CD14-positive monocyte (primary cell): ENCODE data around the gene POLR1D. TPM values are rescaled to one million over a fixed set of nuclear protein-coding genes. Genes with fewer than 3 reads are reported as not detected.

Experiments
- DNase-seq, 3 donors: peaks; one replicate each; pipeline ENCODE4 v3.0.0-alpha.2; 2011 to 2022
- H2AFZ ChIP-seq: 2 replicates; pipeline ENCODE4 v1.6.0; 2012; ENCODE audit warnings: mild to moderate bottlenecking, low read depth, low read length, inconsistent platforms; ENCODE audit not compliant: insufficient read depth, poor library complexity, severe bottlenecking
- H3K27ac ChIP-seq, 2 donors: 1 replicate in 1 of 2; 2 replicates in 1 of 2; pipeline ENCODE4 v1.5.1; 2012 to 2013; ENCODE audit warnings: low read length in 2 of 2, control low read depth in 1 of 2, inconsistent platforms in 1 of 2, low read depth in 1 of 2, mild to moderate bottlenecking in 1 of 2
- H3K27me3 ChIP-seq, 2 donors: one replicate each; pipeline versions ENCODE4 v1.6.0 to v1.6.1; 2011 to 2013; ENCODE audit warnings: low read length in 2 of 2; ENCODE audit not compliant: control insufficient read depth in 2 of 2, insufficient read depth in 2 of 2
- H3K36me3 ChIP-seq, 2 donors: replicated peaks in 1 of 2; 1 replicate in 1 of 2; 2 replicates in 1 of 2; pipeline versions ENCODE4 v1.5.1 to v1.6.1; 2012 to 2013; ENCODE audit warnings: low read length in 2 of 2, control low read depth in 1 of 2, inconsistent platforms in 1 of 2, mild to moderate bottlenecking in 1 of 2; ENCODE audit not compliant: insufficient read depth in 2 of 2, control insufficient read depth in 1 of 2
- H3K4me1 ChIP-seq, 2 donors: 1 replicate in 1 of 2; 2 replicates in 1 of 2; pipeline versions ENCODE4 v1.5.1 to v1.6.1; 2012 to 2013; ENCODE audit warnings: low read length in 2 of 2, control low read depth in 1 of 2, inconsistent platforms in 1 of 2, mild to moderate bottlenecking in 1 of 2, moderate library complexity in 1 of 2; ENCODE audit not compliant: insufficient read depth in 2 of 2, control insufficient read depth in 1 of 2
- H3K4me2 ChIP-seq: replicated peaks from 2 replicates; pipeline ENCODE3; 2012; ENCODE audit warnings: low read length, moderate library complexity, mild to moderate bottlenecking; ENCODE audit not compliant: poor library complexity, severe bottlenecking; ENCODE audit errors: extremely low read depth
- H3K4me3 ChIP-seq, 3 experiments: fragments of 200-600 bp in 1 of 3; sonication (generic) in 1 of 3; replicated peaks in 1 of 3; 1 replicate in 2 of 3; 2 replicates in 1 of 3; pipeline ENCODE4 v1.5.1; 2011 to 2013; ENCODE audit warnings: low read length in 3 of 3, mild to moderate bottlenecking in 3 of 3, control low read depth in 2 of 3, low read depth in 2 of 3, inconsistent platforms in 1 of 3, moderate library complexity in 1 of 3
- H3K79me2 ChIP-seq: 2 replicates; pipeline ENCODE4 v1.6.0; 2012; ENCODE audit warnings: mild to moderate bottlenecking, control low read depth, inconsistent platforms, low read length, moderate library complexity; ENCODE audit not compliant: insufficient read depth
- H3K9ac ChIP-seq: 2 replicates; pipeline ENCODE4 v1.6.0; 2017; ENCODE audit warnings: low read length, mild to moderate bottlenecking; ENCODE audit not compliant: insufficient read depth, poor library complexity, severe bottlenecking
- H3K9me3 ChIP-seq, 2 donors: replicated peaks in 1 of 2; 1 replicate in 1 of 2; 2 replicates in 1 of 2; pipeline versions ENCODE4 v1.5.1 to v1.6.1; 2012 to 2013; ENCODE audit warnings: low read length in 2 of 2, control low read depth in 1 of 2; ENCODE audit not compliant: control insufficient read depth in 1 of 2, insufficient read depth in 1 of 2
- H4K20me1 ChIP-seq: 2 replicates; pipeline ENCODE4 v1.6.0; 2012; ENCODE audit warnings: mild to moderate bottlenecking, low read length, control low read depth, moderate library complexity; ENCODE audit not compliant: insufficient read depth
- H3K27ac Mint-ChIP-seq, 7 donors: one replicate each; pipeline ENCODE4 v1.8.0; 2020; ENCODE audit warnings: mild to moderate bottlenecking in 7 of 7, mixed read lengths in 7 of 7, moderate library complexity in 6 of 7, inconsistent platforms in 2 of 7
- H3K27me3 Mint-ChIP-seq, 3 donors: one replicate each; pipeline ENCODE4 v1.8.0; 2021 to 2022; ENCODE audit warnings: low read depth in 3 of 3, mild to moderate bottlenecking in 3 of 3, mixed read lengths in 3 of 3, moderate library complexity in 3 of 3, inconsistent platforms in 1 of 3
- H3K36me3 Mint-ChIP-seq, 2 donors: one replicate each; pipeline ENCODE4 v1.8.0; 2020; ENCODE audit warnings: mixed read lengths in 2 of 2, inconsistent platforms in 1 of 2, mild to moderate bottlenecking in 1 of 2
- H3K4me1 Mint-ChIP-seq: one replicate; pipeline ENCODE4 v1.8.0; 2020; ENCODE audit warnings: mild to moderate bottlenecking, mixed read lengths
- H3K4me3 Mint-ChIP-seq, 2 donors: one replicate each; pipeline ENCODE4 v1.8.0; 2020; ENCODE audit warnings: mild to moderate bottlenecking in 2 of 2, mixed read lengths in 2 of 2, moderate library complexity in 1 of 2
- H3K9me3 Mint-ChIP-seq, 7 donors: one replicate each; pipeline ENCODE4 v1.8.0; 2020 to 2022; ENCODE audit warnings: mixed read lengths in 7 of 7, mild to moderate bottlenecking in 6 of 7, moderate library complexity in 6 of 7, inconsistent platforms in 2 of 7
- WGBS: methylation state at CpG from one replicate; pipeline ENCODE4 v1.1.5; 2013; ENCODE audit warnings: missing lambda C conversion rate; ENCODE audit not compliant: insufficient coverage; 5-methylcytosine and 5-hydroxymethylcytosine counted together
- intact Hi-C, 2 donors: fragments of 100-400 bp; cut with micrococcal nuclease; formaldehyde crosslinking; loops; one replicate each; pipeline versions ENCODE4 v1.15.0 to v1.15.1; 2023
- polyA plus RNA-seq, 3 donors: library from polyadenylated mRNA; depleted of rRNA in 1 of 3; unstranded in 2 of 3; stranded (reverse) in 1 of 3; fragments of 300-500 nt in 2 of 3; fragments of >200 nt in 1 of 3; fragmentation: Illumina TruSeq in 2 of 3; gene quantifications; 1 replicate in 2 of 3; 2 replicates in 1 of 3; pipeline ENCODE4 v1.2.3, GENCODE V29; 2012 to 2021
- TF ChIP-seq, protein P1 (sequence below): fragments of 200-600 bp; IDR thresholded peaks from one replicate; pipeline ENCODE4 v1.8.0; 2022; ENCODE audit warnings: antibody characterized with exemption, mild to moderate bottlenecking

POLR1D gene
- polyA plus RNA-seq, 3 donors, result 122 to 146 (median 139) TPM

DNA sequence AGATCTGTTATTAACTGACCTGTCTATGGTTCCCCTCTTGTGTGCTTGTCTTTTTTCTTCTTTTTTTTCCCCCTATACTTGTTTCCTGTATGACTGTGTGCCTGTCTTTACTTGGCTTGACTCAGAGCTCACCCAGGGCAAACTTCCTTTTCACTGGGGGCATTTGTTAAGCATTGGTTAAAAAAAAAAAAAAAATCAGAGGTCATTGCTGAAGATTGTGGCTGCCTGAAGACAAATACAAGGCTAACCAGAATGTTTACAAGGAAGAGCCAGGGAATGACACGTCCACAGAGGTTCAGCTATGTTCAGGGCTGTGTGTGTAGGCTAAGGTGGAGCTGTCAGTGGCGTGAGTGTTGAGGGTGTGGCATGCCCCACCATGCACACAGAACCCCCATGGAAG lies 48.4 kb upstream of the POLR1D start:
- Histone ChIP-seq H3K4me1 (no peaks in the 10 kb centered on the region), H4K20me1 (no peaks in the 10 kb centered on the region), H3K27me3 (no peaks in the 10 kb centered on the region), H3K9me3 (no peaks in the 10 kb centered on the region), H3K36me3 (peaks cover under 1 to 13% of the 10 kb centered on the region in 2 donors), H3K27ac (no peak overlapping the region), H3K79me2 (no peaks in the 10 kb centered on the region), H3K4me2 (no peak overlapping the region), H3K9ac (no peak overlapping the region), H3K4me3 (no peak overlapping the region), H2AFZ (no peak overlapping the region)
- TF ChIP-seq, protein P1, sequence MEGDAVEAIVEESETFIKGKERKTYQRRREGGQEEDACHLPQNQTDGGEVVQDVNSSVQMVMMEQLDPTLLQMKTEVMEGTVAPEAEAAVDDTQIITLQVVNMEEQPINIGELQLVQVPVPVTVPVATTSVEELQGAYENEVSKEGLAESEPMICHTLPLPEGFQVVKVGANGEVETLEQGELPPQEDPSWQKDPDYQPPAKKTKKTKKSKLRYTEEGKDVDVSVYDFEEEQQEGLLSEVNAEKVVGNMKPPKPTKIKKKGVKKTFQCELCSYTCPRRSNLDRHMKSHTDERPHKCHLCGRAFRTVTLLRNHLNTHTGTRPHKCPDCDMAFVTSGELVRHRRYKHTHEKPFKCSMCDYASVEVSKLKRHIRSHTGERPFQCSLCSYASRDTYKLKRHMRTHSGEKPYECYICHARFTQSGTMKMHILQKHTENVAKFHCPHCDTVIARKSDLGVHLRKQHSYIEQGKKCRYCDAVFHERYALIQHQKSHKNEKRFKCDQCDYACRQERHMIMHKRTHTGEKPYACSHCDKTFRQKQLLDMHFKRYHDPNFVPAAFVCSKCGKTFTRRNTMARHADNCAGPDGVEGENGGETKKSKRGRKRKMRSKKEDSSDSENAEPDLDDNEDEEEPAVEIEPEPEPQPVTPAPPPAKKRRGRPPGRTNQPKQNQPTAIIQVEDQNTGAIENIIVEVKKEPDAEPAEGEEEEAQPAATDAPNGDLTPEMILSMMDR, result no peak
- no peaks in the 10 kb centered on the region for H3K27me3 Mint-ChIP-seq
- H3K4me3 Mint-ChIP-seq, result no peak overlapping the region
- DNase-seq, result no peak
- 86% methylated on average over 1 of the region's 2 CpGs for WGBS
- intact Hi-C loops, result no loop called here
- peaks cover 3% of the 10 kb centered on the region for H3K4me1 Mint-ChIP-seq
- H3K36me3 Mint-ChIP-seq, result peaks cover 27 to 36% of the 10 kb centered on the region in 2 donors
- H3K27ac Mint-ChIP-seq, result peak overlapping the region in 1 of 7 donors; percentile 31
- peaks cover 0 to 7% (median 1%) of the 10 kb centered on the region in 7 donors for H3K9me3 Mint-ChIP-seq

DNA sequence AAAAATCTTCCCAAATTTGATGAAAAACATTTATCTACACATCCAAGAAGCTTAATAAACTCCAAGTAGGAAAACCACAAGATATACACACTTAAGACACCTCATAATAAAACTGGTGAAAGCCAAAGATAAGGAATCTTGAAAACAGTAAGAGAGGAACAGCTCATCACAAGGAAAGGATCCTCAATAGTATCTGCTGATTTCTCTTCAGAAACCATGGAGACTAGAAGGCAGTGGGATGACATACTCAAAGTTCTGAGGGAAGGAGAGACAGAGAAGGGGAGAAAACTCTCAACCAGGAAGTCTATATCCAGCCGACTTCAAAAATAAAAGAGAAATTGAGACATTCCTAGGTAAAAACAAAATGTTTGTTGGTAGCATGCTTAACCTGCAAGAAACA lies 47.0 kb upstream of the POLR1D start:
- Histone ChIP-seq H3K36me3 (peaks cover 2 to 10% of the 10 kb centered on the region in 2 donors), H3K79me2 (no peaks in the 10 kb centered on the region), H3K27me3 (no peaks in the 10 kb centered on the region), H2AFZ (no peak overlapping the region), H3K4me3 (no peak overlapping the region), H4K20me1 (no peaks in the 10 kb centered on the region), H3K27ac (no peak overlapping the region), H3K4me1 (no peaks in the 10 kb centered on the region), H3K9me3 (no peaks in the 10 kb centered on the region), H3K4me2 (no peak overlapping the region), H3K9ac (no peak overlapping the region)
- H3K4me1 Mint-ChIP-seq, result peaks cover 3% of the 10 kb centered on the region
- H3K27me3 Mint-ChIP-seq, result no peaks in the 10 kb centered on the region
- peaks cover 0 to 7% (median 1%) of the 10 kb centered on the region in 7 donors for H3K9me3 Mint-ChIP-seq
- H3K4me3 Mint-ChIP-seq, result no peak overlapping the region
- DNase-seq, result no peak
- TF ChIP-seq, protein P1, result no peak
- peaks cover 26 to 27% of the 10 kb centered on the region in 2 donors for H3K36me3 Mint-ChIP-seq
- no peak overlapping the region for H3K27ac Mint-ChIP-seq
- intact Hi-C loops, result no loop called here
- WGBS, result no CpG with 5 or more reads among the region's 1 CpG
